Adrenal gland (tissue), 12 donors: ENCODE measurements around the gene MFSD11. TPM values are rescaled to one million over a fixed set of nuclear protein-coding genes. Genes with fewer than 3 reads are reported as not detected.
A peak's percentile ranks its signal among the peaks of the same experiment; 100 is the strongest.
"Not testable (repeated sequence)": the region's sequence is repeated elsewhere in the genome, so short reads cannot be mapped to it uniquely, and the experiment has no call there.

Experiments
- DNase-seq, 7 donors: peaks; one replicate each; pipeline ENCODE4 v3.0.0-alpha.2; 2019 to 2020
- H3K27ac ChIP-seq, 5 donors: fragments of 200-600 bp; sonication (generic) in 4 of 5; 1 replicate in 3 of 5; 2 replicates in 2 of 5; pipeline versions ENCODE4 v1.5.1 to v1.8.0; 2016 to 2020; ENCODE audit warnings: mild to moderate bottlenecking in 1 of 5
- H3K27me3 ChIP-seq: fragments of 200-600 bp; 2 replicates; pipeline ENCODE4 v1.8.0; 2021
- H3K36me3 ChIP-seq, 2 donors: fragments of 200-600 bp; replicated peaks in 1 of 2; 1 replicate in 1 of 2; 2 replicates in 1 of 2; pipeline versions ENCODE4 v1.5.1 to v1.8.0; 2018 to 2022
- H3K4me1 ChIP-seq, 2 donors: fragments of 200-600 bp; replicated peaks in 1 of 2; 1 replicate in 1 of 2; 2 replicates in 1 of 2; pipeline versions ENCODE4 v1.5.1 to v1.8.0; 2018 to 2021
- H3K4me3 ChIP-seq, 4 donors: fragments of 200-600 bp; sonication (generic) in 3 of 4; one replicate each; pipeline ENCODE4 v1.5.1; 2016 to 2018
- H3K9me3 ChIP-seq, 3 donors: fragments of 200-600 bp; sonication (generic) in 1 of 3; replicated peaks in 1 of 3; 1 replicate in 2 of 3; 2 replicates in 1 of 3; pipeline versions ENCODE4 v1.5.1 to v1.8.0; 2016 to 2021
- CTCF ChIP-seq, 6 experiments: fragments of 450-650 bp in 4 of 6; fragments of 200-600 bp in 2 of 6; sonication (generic) in 1 of 6; IDR thresholded peaks; 1 replicate in 5 of 6; 2 replicates in 1 of 6; pipeline versions ENCODE4 v1.5.1 to v1.8.0; 2016 to 2021; ENCODE audit warnings: antibody characterized with exemption in 6 of 6, mild to moderate bottlenecking in 2 of 6, moderate library complexity in 1 of 6
- POLR2A ChIP-seq, 2 donors: fragments of 450-650 bp; IDR thresholded peaks; one replicate each; pipeline ENCODE4 v1.6.1; 2017; ENCODE audit warnings: antibody characterized with exemption in 2 of 2, mild to moderate bottlenecking in 2 of 2, moderate library complexity in 1 of 2
- WGBS, 4 donors: extraction: QIAGEN DNeasy Blood & Tissue Kit in 2 of 4; methylation state at CpG; one replicate each; pipeline versions ENCODE4 v1.1.5 to v1.1.7; 2013 to 2017; 5-methylcytosine and 5-hydroxymethylcytosine counted together
- intact Hi-C, 2 donors: fragments of 100-400 bp; cut with DNase I; formaldehyde crosslinking; loops; one replicate each; pipeline versions ENCODE4 v1.14.1 to v1.15.0; 2022 to 2023
- polyA plus RNA-seq, 3 donors: library from polyadenylated mRNA; stranded (reverse); fragments of 200-250 nt in 2 of 3; fragments of 350-450 nt in 1 of 3; fragmentation: Illumina TruSeq in 1 of 3; extraction: RNeasy Lipid Tissue Mini Kit (QIAGEN cat#74804) in 1 of 3; gene quantifications; one replicate each; pipeline ENCODE4 v1.2.3, GENCODE V29; 2013 to 2014
- total RNA-seq, 9 donors: library from RNA; depleted of rRNA in 4 of 9; stranded (reverse); fragments of >200 nt in 4 of 9; fragments of 120-200 nt in 1 of 9; fragmentation: NEBNext Ultra II Directional in 1 of 9; extraction: Animal tissue kit (Norgen Biotek cat#: 25700) in 1 of 9; gene quantifications; one replicate each; pipeline versions ENCODE4 v1.1.0 to v1.2.4, GENCODE V29; 2013 to 2023
- donor health status: healthy with polysubstance abuse.
- donor health status: Bipolar disorder and iron deficiency.
- donor health status: DM: yes; HTN: yes; CAD: no.
- donor health status: DM: no; HTN: no; CAD: no.
- donor health status: DM: no; HTN: no; CAD: no.
- donor health status: DM: yes; HTN: yes; CAD: no.

Gene MFSD11
- total and polyA plus RNA-seq, 12 donors: 9.4 to 50.0 (median 29.9) TPM

- TF ChIP-seq CTCF (IDR thresholded peaks at IDR 0.05) (no peak), POLR2A (IDR thresholded peaks at IDR 0.05) (no peak)
- Histone ChIP-seq H3K4me1 (peaks cover 32 to 75% of the 10 kb centered on the region in 2 donors), H3K9me3 (no peaks in the 10 kb centered on the region), H3K27ac (peak overlapping the region; percentile 96 to 100 (median 99)), H3K4me3 (peak overlapping the region; percentile 14 to 98 (median 90)), H3K27me3 (no peaks in the 10 kb centered on the region), H3K36me3 (peaks cover 0 to 50% of the 10 kb centered on the region in 2 donors)
- no peak for DNase-seq
- intact Hi-C loops: no loop called here
- 0 to 1% (median 1%) methylated on average over 8 to 20 of the region's 20 CpGs for WGBS, 4 donors
Measured at GRCh38 chr17:76735586-76736348, 2.2 kb upstream of the MFSD11 start.

GRCh38 chr17:76736349-76737081 lies 1.4 kb upstream of the MFSD11 start:
- no peaks in the 10 kb centered on the region for H3K9me3 ChIP-seq
- peak; percentile 79 to 88 (median 84) for DNase-seq
- TF ChIP-seq POLR2A (IDR thresholded peaks at IDR 0.05) (peak; percentile 9 to 68), CTCF (IDR thresholded peaks at IDR 0.05) (peak in 3 of 6 experiments; percentile 14 to 32 (median 31))
- peak overlapping the region; percentile 83 to 98 (median 92) for H3K4me3 ChIP-seq
- H3K27me3 ChIP-seq: no peaks in the 10 kb centered on the region
- intact Hi-C loops: no loop called here
- peaks cover 32 to 71% of the 10 kb centered on the region in 2 donors for H3K4me1 ChIP-seq
- 0% methylated on average over 5 to 117 of the region's 117 CpGs for WGBS, 4 donors
- peak overlapping the region; percentile 96 to 100 (median 99) for H3K27ac ChIP-seq
- peaks cover 0 to 44% of the 10 kb centered on the region in 2 donors for H3K36me3 ChIP-seq

GRCh38 chr17:76737082-76737675 lies 740 bp upstream of the MFSD11 start, which contains the start of gene SRSF2:
Gene SRSF2 (minus strand): TSS chr17:76737331. CDS start chr17:76737160, 171 bp downstream.
- peak within 1 kb of the TSS; percentile 96 to 100 (median 99) for H3K27ac ChIP-seq
- no peaks in the 10 kb centered on the region for H3K9me3 ChIP-seq
- peaks cover 32 to 66% of the 10 kb centered on the region in 2 donors for H3K4me1 ChIP-seq
- intact Hi-C loops: no loop called here
- H3K4me3 ChIP-seq: peak within 1 kb of the TSS; percentile 83 to 98 (median 92)
- H3K27me3 ChIP-seq: no peaks in the 10 kb centered on the region
- WGBS, 4 donors: 0 to 1% (median 0%) methylated on average over 3 to 60 of the region's 60 CpGs
- H3K36me3 ChIP-seq: peaks cover 0 to 44% of the 10 kb centered on the region in 2 donors
- peak; percentile 98 to 99 (median 98) for DNase-seq
- TF ChIP-seq POLR2A (IDR thresholded peaks at IDR 0.05) (peak; percentile 99 to 100), CTCF (IDR thresholded peaks at IDR 0.05) (peak in 1 of 6 experiments; percentile 6)

- Histone ChIP-seq H3K4me3 (peak overlapping the region in 3 of 4 donors; percentile 66 to 97 (median 83)), H3K9me3 (no peaks in the 10 kb centered on the region), H3K36me3 (peaks cover 0 to 41% of the 10 kb centered on the region in 2 donors), H3K27me3 (no peaks in the 10 kb centered on the region), H3K4me1 (peaks cover 27 to 59% of the 10 kb centered on the region in 2 donors), H3K27ac (peak overlapping the region; percentile 88 to 100 (median 99))
- intact Hi-C loops: no loop called here
- WGBS, 4 donors: 1 to 3% (median 3%) methylated on average over 7 of the region's 7 CpGs
- DNase-seq: no peak
- TF ChIP-seq CTCF (IDR thresholded peaks at IDR 0.05) (no peak), POLR2A (IDR thresholded peaks at IDR 0.05) (no peak)
Measured at GRCh38 chr17:76738468-76738850, 540 bp downstream of the MFSD11 start.

GRCh38 chr17:76739568-76740115 lies 1.7 kb downstream of the MFSD11 start:
- WGBS, 4 donors: 89 to 93% (median 92%) methylated on average over 17 of the region's 17 CpGs
- H3K9me3 ChIP-seq, H3K27ac ChIP-seq, DNase-seq, H3K4me3 ChIP-seq, intact Hi-C loops, H3K27me3 ChIP-seq: not testable (repeated sequence)
- Histone ChIP-seq H3K36me3 (peaks cover 0 to 41% of the 10 kb centered on the region in 2 donors), H3K4me1 (peaks cover 18 to 48% of the 10 kb centered on the region in 2 donors)
